Caco-2 (cell line): ENCODE data around the gene NYAP1. TPM values are rescaled to one million over a fixed set of nuclear protein-coding genes. Genes with fewer than 3 reads are reported as not detected.

ENCODE experiments used
- BruUV-seq: library from RNA; stranded (reverse); fragments of 400-500 nt; replicated peaks from 2 replicates; lab custom pipeline; 2021; lab: Mats Ljungman, UMichigan
- CTCF ChIA-PET: fragments of 300-600 bp; sonication (Branson Sonifier 250); formaldehyde crosslinking; loops from one replicate; lab custom pipeline; 2022; ENCODE audit warnings: antibody characterized with exemption; lab: Charles Lee
- POLR2A ChIA-PET: fragments of 300-600 bp; sonication (Branson Sonifier 250); formaldehyde crosslinking; loops from one replicate; lab custom pipeline; 2022; ENCODE audit warnings: antibody characterized with exemption; lab: Charles Lee
- DNase-seq, 2 experiments: peaks; one replicate each; pipeline versions ENCODE4 v3.0.0 to v3.0.0-alpha.2; 2020 to 2022
- H3K27me3 ChIP-seq: replicated peaks from 2 replicates; pipeline ENCODE4 v1.6.0; 2011; ENCODE audit warnings: low read length; ENCODE audit not compliant: control insufficient read depth, insufficient read depth
- H3K36me3 ChIP-seq: 2 replicates; pipeline ENCODE4 v1.5.1; 2011; ENCODE audit warnings: low read length; ENCODE audit not compliant: control insufficient read depth, insufficient read depth
- H3K4me1 ChIP-seq: fragments of 250-450 bp; sonication (Bioruptor Pico); 2 replicates; pipeline ENCODE4 v1.5.1; 2020; ENCODE audit warnings: mild to moderate bottlenecking
- H3K4me3 ChIP-seq: 2 replicates; pipeline ENCODE4 v1.5.1; 2011; ENCODE audit warnings: low read depth, mild to moderate bottlenecking, control low read depth, low read length
- H3K9me3 ChIP-seq: fragments of 250-450 bp; sonication (Bioruptor Pico); 2 replicates; pipeline ENCODE4 v1.5.1; 2020; ENCODE audit warnings: mild to moderate bottlenecking, moderate library complexity
- H3K27ac Mint-ChIP-seq: one replicate; pipeline ENCODE4 v1.8.0; 2022; ENCODE audit warnings: mixed read lengths; ENCODE audit not compliant: unreplicated experiment
- H3K27me3 Mint-ChIP-seq: one replicate; pipeline ENCODE4 v1.8.0; 2022; ENCODE audit warnings: mixed read lengths; ENCODE audit not compliant: insufficient read depth, unreplicated experiment
- H3K36me3 Mint-ChIP-seq: one replicate; pipeline ENCODE4 v1.8.0; 2022; ENCODE audit warnings: mild to moderate bottlenecking, mixed read lengths; ENCODE audit not compliant: insufficient read depth, unreplicated experiment
- H3K4me1 Mint-ChIP-seq: one replicate; pipeline ENCODE4 v1.8.0; 2022; ENCODE audit warnings: low read depth, mixed read lengths; ENCODE audit not compliant: unreplicated experiment
- H3K4me3 Mint-ChIP-seq: one replicate; pipeline ENCODE4 v1.8.0; 2022; ENCODE audit warnings: mild to moderate bottlenecking, moderate library complexity, mixed read lengths; ENCODE audit not compliant: unreplicated experiment
- H3K9me3 Mint-ChIP-seq: one replicate; pipeline ENCODE4 v1.8.0; 2022; ENCODE audit warnings: mixed read lengths; ENCODE audit not compliant: unreplicated experiment
- CTCF ChIP-seq, 2 experiments: fragments of 200-600 bp in 1 of 2; IDR thresholded peaks; 1 replicate in 1 of 2; 2 replicates in 1 of 2; pipeline versions ENCODE4 v1.5.1 to v1.8.0; 2011 to 2022; ENCODE audit warnings: antibody characterized with exemption in 1 of 2, control low read depth in 1 of 2, inconsistent platforms in 1 of 2, low read depth in 1 of 2, low read length in 1 of 2, mild to moderate bottlenecking in 1 of 2, moderate library complexity in 1 of 2; ENCODE audit not compliant: insufficient read depth in 1 of 2, severe bottlenecking in 1 of 2, unreplicated experiment in 1 of 2
- intact Hi-C: fragments of 100-400 bp; cut with micrococcal nuclease; formaldehyde crosslinking; loops from one replicate; pipeline ENCODE4 v1.10.0; 2022; ENCODE audit not compliant: unreplicated experiment
- total RNA-seq: library from RNA; stranded (reverse); gene quantifications from 2 replicates; pipeline ENCODE4 v1.2.3, GENCODE V29; 2022

Gene NYAP1
- total RNA-seq, 1 experiment from 2014 or later = 1.3 TPM

- BruUV-seq = no TSS peak
- Mint-ChIP-seq H3K27me3 (no peaks in the 10 kb centered on the region), H3K4me3 (no peak overlapping the region), H3K4me1 (peaks cover 15% of the 10 kb centered on the region), H3K9me3 (no peaks in the 10 kb centered on the region), H3K27ac (no peak overlapping the region), H3K36me3 (peaks cover 10% of the 10 kb centered on the region)
- Histone ChIP-seq H3K36me3 (0 out of 2 replicates have a peak, but pooled peaks cover 1% of the 10 kb centered on the region), H3K27me3 (no peaks in the 10 kb centered on the region), H3K4me1 (peaks cover 4% of the 10 kb centered on the region; the same call in 1 of the 2 replicates), H3K4me3 (no peak overlapping the region), H3K9me3 (no peaks in the 10 kb centered on the region)
- CTCF ChIA-PET = interaction anchor here (0.6 kb wide), 1 partner anchor 11 kb away, joined by 4 read pairs; no protein-coding TSS in a partner anchor
- TF ChIP-seq CTCF (IDR thresholded peaks at IDR 0.05; ENCODE audit: insufficient read depth in 1 of 2, low read depth in 1 of 2, low read length in 1 of 2, severe bottlenecking in 1 of 2, unreplicated experiment in 1 of 2) = no peak
- POLR2A ChIA-PET = no interaction called here
- intact Hi-C loops = no loop called here
- DNase-seq = no peak
Observed at GRCh38 chr7:100472854-100473499, 10.8 kb upstream of the NYAP1 start.

GRCh38 chr7:100475549-100475948 is 8.2 kb upstream of the NYAP1 start:
- Histone ChIP-seq H3K27me3 (no peaks in the 10 kb centered on the region), H3K9me3 (no peaks in the 10 kb centered on the region), H3K4me3 (no peak overlapping the region), H3K36me3 (0 out of 2 replicates have a peak, but pooled peaks cover 1% of the 10 kb centered on the region), H3K4me1 (no peaks in the 10 kb centered on the region)
- POLR2A ChIA-PET = no interaction called here
- no peaks in the 10 kb centered on the region for H3K9me3 Mint-ChIP-seq
- DNase-seq = no peak
- intact Hi-C loops = no loop called here
- no TSS peak for BruUV-seq
- peaks cover 22% of the 10 kb centered on the region for H3K4me1 Mint-ChIP-seq
- CTCF ChIA-PET = interaction anchor here (0.6 kb wide), 1 partner anchor 11 kb away, joined by 3 read pairs; no protein-coding TSS in a partner anchor
- no peak for TF ChIP-seq CTCF (IDR thresholded peaks at IDR 0.05; ENCODE audit: insufficient read depth in 1 of 2, low read depth in 1 of 2, low read length in 1 of 2, severe bottlenecking in 1 of 2, unreplicated experiment in 1 of 2)
- H3K27ac Mint-ChIP-seq = no peak overlapping the region
- no peaks in the 10 kb centered on the region for H3K27me3 Mint-ChIP-seq
- peaks cover 20% of the 10 kb centered on the region for H3K36me3 Mint-ChIP-seq
- peak overlapping the region; percentile 8 for H3K4me3 Mint-ChIP-seq

- no peak for DNase-seq
- intact Hi-C loops = no loop called here
- Histone ChIP-seq H3K36me3 (0 out of 2 replicates have a peak, but pooled peaks cover 1% of the 10 kb centered on the region), H3K9me3 (no peaks in the 10 kb centered on the region), H3K4me3 (no peak overlapping the region), H3K4me1 (no peaks in the 10 kb centered on the region), H3K27me3 (no peaks in the 10 kb centered on the region)
- Mint-ChIP-seq H3K4me3 (peak overlapping the region; percentile 8), H3K27ac (no peak overlapping the region), H3K9me3 (no peaks in the 10 kb centered on the region), H3K4me1 (peaks cover 22% of the 10 kb centered on the region), H3K36me3 (peaks cover 20% of the 10 kb centered on the region), H3K27me3 (no peaks in the 10 kb centered on the region)
- no peak for TF ChIP-seq CTCF (IDR thresholded peaks at IDR 0.05; ENCODE audit: insufficient read depth in 1 of 2, low read depth in 1 of 2, low read length in 1 of 2, severe bottlenecking in 1 of 2, unreplicated experiment in 1 of 2)
- ChIA-PET POLR2A (no interaction called here), CTCF (no interaction called here)
- no TSS peak for BruUV-seq
Observed at GRCh38 chr7:100476101-100476780, 7.5 kb upstream of the NYAP1 start.
